Heart left ventricle (tissue), 13 donors: ENCODE results near the gene ACAD11.

ENCODE experiments used
- CTCF ChIP-seq, 12 donors: fragments of 200-600 bp; sonication (generic) in 4 of 12; IDR thresholded peaks; one replicate each; pipeline versions ENCODE4 v1.5.0 to v1.8.0; 2018 to 2022; ENCODE audit warnings: antibody characterized with exemption in 12 of 12, mild to moderate bottlenecking in 5 of 12
- POLR2A ChIP-seq, 2 donors: fragments of 450-650 bp; IDR thresholded peaks; one replicate each; pipeline ENCODE4 v1.6.1; 2017; ENCODE audit warnings: antibody characterized with exemption in 2 of 2, mild to moderate bottlenecking in 2 of 2, moderate library complexity in 2 of 2
- donor health status: ischemic (EF 13 %, LVEDD 7.1; RV severe dilation, severe dysfunction).
- donor health status: DM: no; HTN: yes; CAD: no.
- donor health status: DM: no; HTN: no; CAD: no.
- donor health status: ischemic (EF 25% LVEDD 6.9; RV normal size, moderate dysfunction).
- donor health status: ischemic (EF 25% LVEDD 5.7; RV mildly dilated, moderate dysfunction).
- donor health status: ischemic (EF 35%, LVEDD 5.7; RV mildly dilated, moderate dysfunction).
- donor health status: nonischemic (EF 11% LVEDD 7.7; RV severe dilation, severe dysfunction).
- donor health status: DM: yes; HTN: yes; CAD: no.
- donor health status: PGD.
- donor health status: ischemic (EF 29% LVEDD 5.4; RV normal size, mild dysfunction).
- donor health status: nonischemic (EF 23%, LVEDD 6.1; RV moderate dilation, normal function).

- no peak for TF ChIP-seq CTCF (IDR thresholded peaks at IDR 0.05)
- no peak for TF ChIP-seq POLR2A (IDR thresholded peaks at IDR 0.05)
These were observed 85.8 kb downstream of the ACAD11 start for GRCh38 chr3:132573797-132574211.
